Mucosa of gallbladder (tissue), 1 donor: Measurements from ENCODE around the gene GAP43. TPM values are rescaled to one million over a fixed set of nuclear protein-coding genes. Genes with fewer than 3 reads are reported as not detected.
"Not testable (repeated sequence)": the region's sequence is repeated elsewhere in the genome, so short reads cannot be mapped to it uniquely, and the experiment has no call there.

Source experiments
- DNase-seq: peaks from one replicate; pipeline ENCODE4 v3.0.0-alpha.2; 2020; ENCODE audit warnings: low spot score
- total RNA-seq: library from RNA; stranded (reverse); gene quantifications from one replicate; pipeline ENCODE4 v1.2.1, GENCODE V29; 2021
- donor health status: DM: no; HTN: no; CAD: no.

Gene GAP43
- total RNA-seq, 1 donor from 2014 or later, result 1.8 TPM

- DNase-seq, result no peak
These were observed 75.7 kb downstream of the GAP43 start for GRCh38 chr3:115698851-115699591.

GRCh38 chr3:115699706-115700105 is 76.4 kb downstream of the GAP43 start:
- DNase-seq, result no peak

GRCh38 chr3:115702598-115702997 is 79.3 kb downstream of the GAP43 start:
- DNase-seq, result no peak

GRCh38 chr3:115704661-115705338 is 81.5 kb downstream of the GAP43 start:
- no peak for DNase-seq

GRCh38 chr3:115706311-115706829 is 83.1 kb downstream of the GAP43 start:
- DNase-seq, result peak; percentile 58

- no peak for DNase-seq
These were observed 85.2 kb downstream of the GAP43 start for GRCh38 chr3:115708540-115708939.

GRCh38 chr3:115709093-115709492 is 85.8 kb downstream of the GAP43 start:
- DNase-seq, result no peak

GRCh38 chr3:115709931-115710330 is 86.6 kb downstream of the GAP43 start:
- no peak for DNase-seq

GRCh38 chr3:115710799-115711198 is 87.5 kb downstream of the GAP43 start:
- DNase-seq, result no peak

GRCh38 chr3:115712871-115713270 is 89.6 kb downstream of the GAP43 start:
- DNase-seq, result no peak

- peak; percentile 88 for DNase-seq
These were observed 90.0 kb downstream of the GAP43 start for GRCh38 chr3:115713284-115713683.

- DNase-seq, result no peak
These were observed 92.0 kb downstream of the GAP43 start for GRCh38 chr3:115715241-115715745.

GRCh38 chr3:115720983-115721382 is 97.7 kb downstream of the GAP43 start:
- no peak for DNase-seq

GRCh38 chr3:115725800-115726199 is 102.5 kb downstream of the GAP43 start:
- DNase-seq, result no peak

GRCh38 chr3:115727135-115727534 is 103.8 kb downstream of the GAP43 start:
- DNase-seq, result no peak

GRCh38 chr3:115728013-115728412 is 104.7 kb downstream of the GAP43 start:
- DNase-seq, result no peak

- not testable (repeated sequence) for DNase-seq
These were observed 113.0 kb downstream of the GAP43 start for GRCh38 chr3:115736341-115736740.

GRCh38 chr3:115741650-115742049 is 118.3 kb downstream of the GAP43 start:
- no peak for DNase-seq

- not testable (repeated sequence) for DNase-seq
These were observed 121.2 kb downstream of the GAP43 start for GRCh38 chr3:115744516-115744915.

- DNase-seq, result not testable (repeated sequence)
These were observed 129.7 kb downstream of the GAP43 start for GRCh38 chr3:115752978-115753377.

GRCh38 chr3:115758076-115758763 is 134.9 kb downstream of the GAP43 start:
- no peak for DNase-seq

GRCh38 chr3:115760716-115761115 is 137.4 kb downstream of the GAP43 start:
- no peak for DNase-seq
